Smooth muscle cell (in vitro differentiated cells): Measurements from ENCODE around the gene HIVEP2. TPM values are rescaled to one million over a fixed set of nuclear protein-coding genes. Genes with fewer than 3 reads are reported as not detected.

Source experiments
- DNase-seq: peaks from one replicate; lab custom pipeline; 2025; ENCODE audit not compliant: unreplicated experiment; lab: John Stamatoyannopoulos, UW
- H2AFZ ChIP-seq: fragments of 200-600 bp; sonication (generic); 2 replicates; pipeline ENCODE4 v1.6.0; 2016; ENCODE audit warnings: antibody characterized with exemption, low read depth, mild to moderate bottlenecking
- H3F3A ChIP-seq: fragments of 200-600 bp; sonication (generic); 2 replicates; pipeline ENCODE4 v1.6.0; 2017; ENCODE audit warnings: antibody characterized with exemption, low read depth
- H3K27ac ChIP-seq: fragments of 200-600 bp; sonication (generic); 2 replicates; pipeline ENCODE4 v1.5.1; 2016; ENCODE audit warnings: low read depth, mild to moderate bottlenecking
- H3K27me3 ChIP-seq: fragments of 200-600 bp; sonication (generic); 2 replicates; pipeline ENCODE4 v1.6.1; 2016; ENCODE audit warnings: low read depth, mild to moderate bottlenecking
- H3K36me3 ChIP-seq: fragments of 200-600 bp; sonication (generic); 2 replicates; pipeline ENCODE4 v1.5.1; 2016; ENCODE audit warnings: low read depth
- H3K4me1 ChIP-seq: fragments of 200-600 bp; sonication (generic); 2 replicates; pipeline ENCODE4 v1.5.1; 2016; ENCODE audit warnings: low read depth
- H3K4me2 ChIP-seq: fragments of 200-600 bp; sonication (generic); 2 replicates; pipeline ENCODE4 v1.6.0; 2016; ENCODE audit warnings: mild to moderate bottlenecking
- H3K4me3 ChIP-seq: fragments of 200-600 bp; sonication (generic); 2 replicates; pipeline ENCODE4 v1.5.1; 2016; ENCODE audit warnings: mild to moderate bottlenecking
- H3K79me2 ChIP-seq: fragments of 200-600 bp; sonication (generic); 2 replicates; pipeline ENCODE4 v1.6.0; 2016; ENCODE audit warnings: low read depth, mild to moderate bottlenecking
- H3K9ac ChIP-seq: fragments of 200-600 bp; sonication (generic); 2 replicates; pipeline ENCODE4 v1.6.0; 2016; ENCODE audit warnings: low read depth
- H3K9me3 ChIP-seq: fragments of 200-600 bp; sonication (generic); replicated peaks from 2 replicates; pipeline ENCODE4 v1.5.1; 2016; ENCODE audit warnings: low read depth
- H4K20me1 ChIP-seq: fragments of 200-600 bp; sonication (generic); 2 replicates; pipeline ENCODE4 v1.6.0; 2016; ENCODE audit warnings: low read depth
- WGBS: methylation state at CpG from one replicate; pipeline ENCODE4 v1.1.7; 2016; ENCODE audit warnings: low lambda C conversion rate; 5-methylcytosine and 5-hydroxymethylcytosine counted together
- polyA plus RNA-seq: library from polyadenylated mRNA; unstranded; fragments of >200 nt; fragmentation: Nextera tagmentation; extraction: Ambion mirVana; gene quantifications from 2 replicates; pipeline ENCODE4 v1.2.1, GENCODE V29; 2016
- total RNA-seq: library from RNA; depleted of rRNA; stranded (reverse); fragments of >200 nt; gene quantifications from 2 replicates; pipeline ENCODE4 v1.2.3, GENCODE V29; 2014
- TF ChIP-seq, protein P1 (sequence below): fragments of 200-600 bp; sonication (generic); IDR thresholded peaks from 2 replicates; pipeline ENCODE4 v1.5.1; 2017; ENCODE audit warnings: borderline replicate concordance, mild to moderate bottlenecking, antibody characterized with exemption; ENCODE audit not compliant: insufficient read depth, poor library complexity, severe bottlenecking

The HIVEP2 gene
- total and polyA plus RNA-seq, 2 experiments from 2014 or later, result 3.2 to 12.5 TPM

DNA sequence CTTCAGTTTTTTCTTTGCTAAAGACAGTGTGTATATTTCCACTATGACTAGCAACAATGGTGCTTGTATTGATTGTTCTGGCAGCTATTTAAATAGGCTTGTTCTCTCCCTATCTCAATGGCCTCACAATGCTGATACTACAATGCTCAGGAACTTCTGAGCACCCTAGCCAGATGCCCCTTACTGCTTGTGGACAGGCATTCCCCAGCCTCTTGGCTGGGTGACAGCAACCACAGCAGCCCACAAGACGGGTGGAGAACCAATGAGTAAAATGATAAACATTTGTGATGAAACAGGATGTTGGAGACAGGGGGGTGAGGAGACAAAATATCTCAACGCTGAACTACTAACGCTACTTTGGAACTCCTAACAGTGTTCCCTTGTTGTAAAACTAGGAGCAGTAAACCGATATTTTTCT lies 42.3 kb downstream of the HIVEP2 start:
- Histone ChIP-seq H3K36me3 (no peaks in the 10 kb centered on the region), H3K27ac (peak overlapping the region; percentile 99), H3K9ac (peak overlapping the region; percentile 83), H3K4me3 (peak overlapping the region; percentile 19), H2AFZ (peak overlapping the region; percentile 17), H3K9me3 (no peaks in the 10 kb centered on the region), H3K4me1 (peaks cover 27% of the 10 kb centered on the region), H3K79me2 (peaks cover 50% of the 10 kb centered on the region), H4K20me1 (no peaks in the 10 kb centered on the region), H3K4me2 (peak overlapping the region; percentile 77), H3K27me3 (no peaks in the 10 kb centered on the region), H3F3A (no peaks in the 10 kb centered on the region)
- DNase-seq, result no peak
- 12% methylated on average over 4 of the region's 4 CpGs for WGBS
- TF ChIP-seq, protein P1, sequence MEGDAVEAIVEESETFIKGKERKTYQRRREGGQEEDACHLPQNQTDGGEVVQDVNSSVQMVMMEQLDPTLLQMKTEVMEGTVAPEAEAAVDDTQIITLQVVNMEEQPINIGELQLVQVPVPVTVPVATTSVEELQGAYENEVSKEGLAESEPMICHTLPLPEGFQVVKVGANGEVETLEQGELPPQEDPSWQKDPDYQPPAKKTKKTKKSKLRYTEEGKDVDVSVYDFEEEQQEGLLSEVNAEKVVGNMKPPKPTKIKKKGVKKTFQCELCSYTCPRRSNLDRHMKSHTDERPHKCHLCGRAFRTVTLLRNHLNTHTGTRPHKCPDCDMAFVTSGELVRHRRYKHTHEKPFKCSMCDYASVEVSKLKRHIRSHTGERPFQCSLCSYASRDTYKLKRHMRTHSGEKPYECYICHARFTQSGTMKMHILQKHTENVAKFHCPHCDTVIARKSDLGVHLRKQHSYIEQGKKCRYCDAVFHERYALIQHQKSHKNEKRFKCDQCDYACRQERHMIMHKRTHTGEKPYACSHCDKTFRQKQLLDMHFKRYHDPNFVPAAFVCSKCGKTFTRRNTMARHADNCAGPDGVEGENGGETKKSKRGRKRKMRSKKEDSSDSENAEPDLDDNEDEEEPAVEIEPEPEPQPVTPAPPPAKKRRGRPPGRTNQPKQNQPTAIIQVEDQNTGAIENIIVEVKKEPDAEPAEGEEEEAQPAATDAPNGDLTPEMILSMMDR, result no peak

DNA sequence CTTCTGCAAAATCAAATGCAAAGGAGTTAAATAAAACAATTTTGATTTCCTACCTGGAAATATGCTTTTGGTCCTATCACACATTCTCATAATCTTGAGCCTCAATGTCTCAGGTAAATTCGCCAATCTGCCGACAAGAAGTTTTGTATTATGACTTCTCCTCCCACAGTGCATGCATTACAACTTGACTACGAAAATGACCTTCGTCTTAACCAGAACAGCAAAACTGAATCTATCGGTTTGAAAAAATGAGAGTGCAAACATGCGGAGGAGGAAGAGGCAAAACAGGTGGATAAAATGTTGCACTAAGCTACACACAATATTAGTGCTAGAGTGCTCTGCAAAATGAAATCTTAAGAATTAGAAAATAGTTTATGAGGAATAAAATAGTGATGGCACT lies 43.4 kb downstream of the HIVEP2 start:
- TF ChIP-seq, protein P1, result no peak
- H2AFZ ChIP-seq, result no peak overlapping the region
- H3K4me2 ChIP-seq, result no peak overlapping the region
- peaks cover 40% of the 10 kb centered on the region for H3K79me2 ChIP-seq
- H3K27me3 ChIP-seq, result no peaks in the 10 kb centered on the region
- peak overlapping the region; percentile 99 for H3K27ac ChIP-seq
- no peaks in the 10 kb centered on the region for H3K9me3 ChIP-seq
- no peaks in the 10 kb centered on the region for H3F3A ChIP-seq
- no peak for DNase-seq
- no peak overlapping the region for H3K9ac ChIP-seq
- H3K4me3 ChIP-seq, result no peak overlapping the region
- H4K20me1 ChIP-seq, result peaks cover 9% of the 10 kb centered on the region
- WGBS, result 99% methylated on average over 6 of the region's 6 CpGs
- H3K36me3 ChIP-seq, result no peaks in the 10 kb centered on the region
- peaks cover 27% of the 10 kb centered on the region for H3K4me1 ChIP-seq

DNA sequence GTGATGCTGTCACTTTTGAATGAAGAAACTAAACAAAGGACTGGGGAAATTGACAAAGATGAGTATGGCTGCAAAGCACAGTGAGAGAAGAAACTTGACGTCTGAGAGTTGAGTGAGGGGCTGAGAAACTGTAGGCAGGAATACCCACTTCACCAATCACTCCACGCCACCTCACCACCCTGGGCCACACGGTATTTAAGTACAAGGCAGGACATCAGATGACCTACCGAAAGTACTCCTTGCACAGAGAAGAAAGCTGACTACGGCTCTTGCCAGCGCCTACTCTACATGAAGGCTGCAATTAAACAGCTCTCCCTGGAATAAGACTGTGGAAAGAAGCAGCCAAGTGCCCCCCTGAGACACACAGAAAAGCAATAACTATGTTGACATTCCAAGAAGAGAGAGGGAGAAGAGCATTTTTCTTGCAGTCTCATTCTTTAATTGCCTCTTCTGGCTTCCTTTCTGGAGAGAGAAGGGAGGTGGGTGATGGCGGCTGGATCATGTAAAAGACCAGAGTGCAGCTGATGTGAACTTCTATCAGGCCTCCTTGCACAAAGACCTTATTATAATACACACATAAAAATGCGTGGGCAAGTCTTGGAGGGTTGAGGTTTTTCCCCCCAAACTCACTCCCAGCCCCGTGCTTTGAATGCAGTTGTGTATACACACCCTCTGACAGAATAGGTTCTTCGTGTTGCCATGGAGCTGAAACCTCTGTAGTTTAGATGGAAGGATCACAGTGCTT lies 44.6 kb downstream of the HIVEP2 start:
- Histone ChIP-seq H3K4me1 (peaks cover 27% of the 10 kb centered on the region), H3K27me3 (no peaks in the 10 kb centered on the region), H3K4me3 (no peak overlapping the region), H3K9ac (no peak overlapping the region), H3K4me2 (no peak overlapping the region), H3F3A (no peaks in the 10 kb centered on the region), H3K9me3 (no peaks in the 10 kb centered on the region), H3K36me3 (no peaks in the 10 kb centered on the region), H3K27ac (no peak overlapping the region), H2AFZ (no peak overlapping the region), H3K79me2 (peaks cover 37% of the 10 kb centered on the region), H4K20me1 (peaks cover 9% of the 10 kb centered on the region)
- no peak for DNase-seq
- TF ChIP-seq, protein P1, result no peak
- 79% methylated on average over 10 of the region's 10 CpGs for WGBS
